ENCODE results near the gene C3AR1.
"Not testable (repeated sequence)": the region's sequence is repeated elsewhere in the genome, so short reads cannot be mapped to it uniquely, and the experiment has no call there.

Gene C3AR1

GRCh38 chr12:8065991-8066594, at the start of gene C3AR1:
Gene C3AR1 (minus strand): TSS chr12:8066359. CDS start chr12:8060185, 6,174 bp downstream.
- peak; percentile 32 to 35 for DNase-seq

- not testable (repeated sequence) for DNase-seq
Observed at GRCh38 chr12:8113117-8113516, 47.0 kb upstream of the C3AR1 start.

- peak; percentile 82 to 86 for DNase-seq
Observed at GRCh38 chr12:8108808-8109398, 42.7 kb upstream of the C3AR1 start.

- DNase-seq, result no peak
Observed at GRCh38 chr12:8099235-8099634, 33.1 kb upstream of the C3AR1 start.

- no peak for DNase-seq
Observed at GRCh38 chr12:8096281-8096915, 30.2 kb upstream of the C3AR1 start.

- no peak for DNase-seq
Observed at GRCh38 chr12:8093291-8093690, 27.1 kb upstream of the C3AR1 start.

- DNase-seq, result no peak
Observed at GRCh38 chr12:8089716-8090115, 23.6 kb upstream of the C3AR1 start.

- DNase-seq, result not testable (repeated sequence)
Observed at GRCh38 chr12:8089277-8089676, 23.1 kb upstream of the C3AR1 start.

GRCh38 chr12:8088574-8088973, 22.4 kb upstream of the C3AR1 start:
- peak; percentile 35 to 41 for DNase-seq

GRCh38 chr12:8087666-8088065, 21.5 kb upstream of the C3AR1 start:
- no peak for DNase-seq

GRCh38 chr12:8084351-8084750, 18.2 kb upstream of the C3AR1 start:
- peak; percentile 39 to 53 for DNase-seq

GRCh38 chr12:8082808-8083100, 16.6 kb upstream of the C3AR1 start:
- no peak for DNase-seq

- peak; percentile 34 to 53 for DNase-seq
Observed at GRCh38 chr12:8081251-8081920, 15.2 kb upstream of the C3AR1 start.

GRCh38 chr12:8080120-8080519, 14.0 kb upstream of the C3AR1 start:
- no peak for DNase-seq

GRCh38 chr12:8078916-8079315, 12.8 kb upstream of the C3AR1 start:
- no peak for DNase-seq

- DNase-seq, result peak; percentile 41 to 68
Observed at GRCh38 chr12:8078398-8078797, 12.2 kb upstream of the C3AR1 start.

- no peak for DNase-seq
Observed at GRCh38 chr12:8077207-8077606, 11.0 kb upstream of the C3AR1 start.

GRCh38 chr12:8076366-8076765, 10.2 kb upstream of the C3AR1 start:
- no peak for DNase-seq

GRCh38 chr12:8075935-8076334, 9.8 kb upstream of the C3AR1 start:
- no peak for DNase-seq

GRCh38 chr12:8071820-8072219, 5.7 kb upstream of the C3AR1 start:
- not testable (repeated sequence) for DNase-seq

GRCh38 chr12:8069582-8069981, 3.4 kb upstream of the C3AR1 start:
- DNase-seq, result no peak

- no peak for DNase-seq
Observed at GRCh38 chr12:8064131-8064530, 2.0 kb downstream of the C3AR1 start.

GRCh38 chr12:8058506-8058905, 7.7 kb downstream of the C3AR1 start:
- DNase-seq, result peak in 1 of 2 experiments; percentile 3

- DNase-seq, result peak in 1 of 2 experiments; percentile 3
Observed at GRCh38 chr12:8057839-8058238, 8.3 kb downstream of the C3AR1 start.

All from activated T-cell treated with anti-CD3 and anti-CD28 coated beads, Interleukin-2, amount 50 U/mL, for 48 hours (primary cell).